GM23338 (cell line): ENCODE measurements around the gene BFSP2. TPM values are rescaled to one million over a fixed set of nuclear protein-coding genes. Genes with fewer than 3 reads are reported as not detected.

Experiments
- ATAC-seq: fragments of 200-7000 bp; cut with Tn5 transposase; 3 replicates; pipeline ENCODE4 v1.9.1; 2020
- DNase-seq: peaks from one replicate; pipeline ENCODE4 v3.0.0-alpha.2; 2015; ENCODE audit warnings: low spot score
- H2AFZ ChIP-seq: fragments of 200-600 bp; sonication (generic); 2 replicates; pipeline ENCODE4 v1.8.0; 2016; ENCODE audit warnings: antibody characterized with exemption, mild to moderate bottlenecking, moderate library complexity
- H3F3A ChIP-seq: fragments of 200-600 bp; sonication (generic); replicated peaks from 2 replicates; pipeline ENCODE4 v1.8.0; 2017; ENCODE audit warnings: antibody characterized with exemption, mixed run types, low read depth
- H3K27ac ChIP-seq: fragments of 200-600 bp; sonication (generic); 2 replicates; pipeline ENCODE4 v1.6.1; 2016; ENCODE audit warnings: low read depth
- H3K27me3 ChIP-seq: fragments of 200-600 bp; sonication (generic); 2 replicates; pipeline ENCODE4 v1.8.0; 2016; ENCODE audit warnings: mild to moderate bottlenecking, mixed run types, moderate library complexity; ENCODE audit not compliant: insufficient read depth
- H3K36me3 ChIP-seq: fragments of 200-600 bp; sonication (generic); 2 replicates; pipeline ENCODE4 v1.8.0; 2016; ENCODE audit warnings: mild to moderate bottlenecking; ENCODE audit not compliant: insufficient read depth
- H3K4me1 ChIP-seq: fragments of 200-600 bp; sonication (generic); 2 replicates; pipeline ENCODE4 v1.8.0; 2016; ENCODE audit warnings: mild to moderate bottlenecking, moderate library complexity; ENCODE audit not compliant: insufficient read depth
- H3K4me2 ChIP-seq: fragments of 200-600 bp; sonication (generic); 2 replicates; pipeline ENCODE4 v1.7.1; 2017; ENCODE audit warnings: mixed run types
- H3K4me3 ChIP-seq: fragments of 200-600 bp; sonication (generic); 2 replicates; pipeline ENCODE4 v1.6.1; 2016; ENCODE audit warnings: mixed run types
- H3K79me2 ChIP-seq: fragments of 200-600 bp; sonication (generic); replicated peaks from 2 replicates; pipeline ENCODE4 v1.8.0; 2017; ENCODE audit warnings: mild to moderate bottlenecking; ENCODE audit not compliant: insufficient read depth
- H3K9me2 ChIP-seq: fragments of 200-600 bp; sonication (generic); 2 replicates; pipeline ENCODE4 v1.8.0; 2017; ENCODE audit not compliant: insufficient read depth
- H4K20me1 ChIP-seq: fragments of 200-600 bp; sonication (generic); replicated peaks from 2 replicates; pipeline ENCODE4 v1.8.0; 2017; ENCODE audit warnings: mild to moderate bottlenecking; ENCODE audit not compliant: insufficient read depth
- H3K27ac Mint-ChIP-seq: 2 replicates; pipeline ENCODE4 v1.8.0; 2020; ENCODE audit warnings: inconsistent platforms, mild to moderate bottlenecking, moderate library complexity, mixed read lengths
- H3K27me3 Mint-ChIP-seq: 3 replicates; pipeline ENCODE4 v1.8.0; 2022; ENCODE audit warnings: low read depth, mild to moderate bottlenecking, moderate library complexity, mixed read lengths, inconsistent platforms; ENCODE audit not compliant: insufficient read depth, poor library complexity
- H3K36me3 Mint-ChIP-seq: 3 replicates; pipeline ENCODE4 v1.8.0; 2021; ENCODE audit warnings: low read depth, mild to moderate bottlenecking, inconsistent platforms, moderate library complexity, mixed read lengths
- H3K4me1 Mint-ChIP-seq: 3 replicates; pipeline ENCODE4 v1.8.0; 2020; ENCODE audit warnings: mild to moderate bottlenecking, inconsistent platforms, mixed read lengths
- H3K4me3 Mint-ChIP-seq: 3 replicates; pipeline ENCODE4 v1.8.0; 2021; ENCODE audit warnings: moderate library complexity, mild to moderate bottlenecking, inconsistent platforms, mixed read lengths
- H3K9me3 Mint-ChIP-seq: 3 replicates; pipeline ENCODE4 v1.8.0; 2020; ENCODE audit warnings: moderate library complexity, mild to moderate bottlenecking, inconsistent platforms, mixed read lengths
- CREB1 ChIP-seq: fragments of 250-450 bp; sonication (Bioruptor Pico); IDR thresholded peaks from 2 replicates; pipeline ENCODE4 v1.5.0; 2020; ENCODE audit warnings: low read depth, mild to moderate bottlenecking, moderate library complexity
- CTCF ChIP-seq, 2 experiments: fragments of 200-600 bp in 1 of 2; sonication (generic) in 1 of 2; conservative IDR thresholded peaks; 2 replicates each; pipeline versions ENCODE4 v1.5.1 to v1.6.1; 2016 to 2017; ENCODE audit warnings: antibody characterized with exemption in 2 of 2, low read depth in 2 of 2, mild to moderate bottlenecking in 2 of 2, moderate library complexity in 1 of 2
- EZH2phosphoT487 ChIP-seq: fragments of 200-600 bp; sonication (generic); IDR thresholded peaks from one replicate; pipeline ENCODE4 v1.8.1; 2018; ENCODE audit warnings: antibody characterized with exemption; ENCODE audit not compliant: unreplicated experiment
- JUNB ChIP-seq: IDR thresholded peaks from one replicate; pipeline ENCODE4 v1.6.1; 2016; ENCODE audit warnings: antibody characterized with exemption; ENCODE audit not compliant: unreplicated experiment
- NANOG ChIP-seq: IDR thresholded peaks from 2 replicates; pipeline ENCODE4 v1.6.1; 2016; ENCODE audit warnings: antibody characterized with exemption, borderline replicate concordance
- POLR2AphosphoS5 ChIP-seq: IDR thresholded peaks from 2 replicates; pipeline ENCODE4 v1.6.1; 2016; ENCODE audit warnings: antibody characterized with exemption, low read depth
- REST ChIP-seq: IDR thresholded peaks from one replicate; pipeline ENCODE4 v1.6.1; 2018; ENCODE audit warnings: antibody characterized with exemption; ENCODE audit not compliant: unreplicated experiment
- STAT1 ChIP-seq: IDR thresholded peaks from one replicate; pipeline ENCODE4 v1.6.1; 2016; ENCODE audit warnings: antibody characterized with exemption; ENCODE audit not compliant: unreplicated experiment
- ZNF114 ChIP-seq: fragments of 250-450 bp; sonication (Bioruptor Pico); IDR thresholded peaks from 2 replicates; pipeline ENCODE4 v1.5.0; 2020; ENCODE audit warnings: mild to moderate bottlenecking, moderate library complexity
- polyA plus RNA-seq: library from polyadenylated mRNA; unstranded; fragments of >200 nt; fragmentation: Nextera tagmentation; extraction: Ambion mirVana; gene quantifications from 2 replicates; pipeline ENCODE4 v1.2.1, GENCODE V29; 2016
- total RNA-seq: library from RNA; depleted of rRNA; stranded (reverse); fragments of >200 nt; shearing (Covaris generic); gene quantifications from 2 replicates; pipeline ENCODE4 v1.2.3, GENCODE V29; 2014
- TF ChIP-seq, protein P1 (sequence below): fragments of 250-450 bp; sonication (Bioruptor Pico); IDR thresholded peaks from 2 replicates; pipeline ENCODE4 v1.5.0; 2020; ENCODE audit warnings: mild to moderate bottlenecking, moderate library complexity

BFSP2 gene
- total and polyA plus RNA-seq, 2 experiments from 2014 or later, result not detected

- H3K9me3 Mint-ChIP-seq, result no peaks in the 10 kb centered on the region
- Histone ChIP-seq H3K79me2 (no peaks in the 10 kb centered on the region), H2AFZ (no peak overlapping the region), H3K27ac (no peak overlapping the region), H3K4me1 (peaks cover 14% of the 10 kb centered on the region), H3K27me3 (no peaks in the 10 kb centered on the region), H3F3A (no peaks in the 10 kb centered on the region), H4K20me1 (no peaks in the 10 kb centered on the region), H3K9me2 (no peaks in the 10 kb centered on the region), H3K4me2 (no peak overlapping the region), H3K4me3 (no peak overlapping the region), H3K36me3 (no peaks in the 10 kb centered on the region)
- H3K4me1 Mint-ChIP-seq, result peaks cover 23% of the 10 kb centered on the region
- TF ChIP-seq JUNB, result no peak
- no peak for TF ChIP-seq POLR2AphosphoS5
- TF ChIP-seq CREB1 (CRISPR knock-in tag), result no peak
- no peak for TF ChIP-seq REST
- no peak for TF ChIP-seq NANOG
- no peak for TF ChIP-seq STAT1
- TF ChIP-seq CTCF (conservative IDR thresholded peaks at IDR 0.05; ENCODE audit: low read depth in 2 of 2), result no peak
- H3K4me3 Mint-ChIP-seq, result no peak overlapping the region
- DNase-seq (no peak), ATAC-seq (no peak)
- no peak overlapping the region; the same call in 1 of the 2 replicates for H3K27ac Mint-ChIP-seq
- H3K27me3 Mint-ChIP-seq, result peaks cover 2% of the 10 kb centered on the region
- peaks cover 5% of the 10 kb centered on the region; the same call in 1 of the 3 replicates for H3K36me3 Mint-ChIP-seq
Observed at GRCh38 chr3:133379926-133380325, 19.9 kb upstream of the BFSP2 start.

DNA sequence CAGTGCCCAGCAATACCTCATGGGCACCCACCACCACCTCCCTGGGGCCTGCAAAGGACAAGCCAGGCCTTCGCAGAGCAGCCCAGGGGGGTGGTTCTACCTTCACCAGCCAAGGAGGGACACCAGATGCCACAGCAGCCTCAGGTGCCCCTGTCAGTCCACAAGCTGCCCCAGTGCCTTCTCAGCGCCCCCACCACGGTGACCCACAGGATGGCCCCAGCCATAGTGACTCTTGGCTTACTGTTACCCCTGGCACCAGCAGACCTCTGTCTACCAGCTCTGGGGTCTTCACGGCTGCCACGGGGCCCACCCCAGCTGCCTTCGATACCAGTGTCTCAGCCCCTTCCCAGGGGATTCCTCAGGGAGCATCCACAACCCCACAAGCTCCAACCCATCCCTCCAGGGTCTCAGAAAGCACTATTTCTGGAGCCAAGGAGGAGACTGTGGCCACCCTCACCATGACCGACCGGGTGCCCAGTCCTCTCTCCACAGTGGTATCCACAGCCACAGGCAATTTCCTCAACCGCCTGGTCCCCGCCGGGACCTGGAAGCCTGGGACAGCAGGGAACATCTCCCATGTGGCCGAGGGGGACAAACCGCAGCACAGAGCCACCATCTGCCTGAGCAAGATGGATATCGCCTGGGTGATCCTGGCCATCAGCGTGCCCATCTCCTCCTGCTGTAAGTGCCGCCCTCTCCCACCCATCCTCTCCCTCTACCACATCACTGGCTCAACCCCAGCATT, 19.2 kb upstream of the BFSP2 start:
- no peaks in the 10 kb centered on the region for H4K20me1 ChIP-seq
- H3F3A ChIP-seq, result no peaks in the 10 kb centered on the region
- no peaks in the 10 kb centered on the region for H3K9me2 ChIP-seq
- no peak overlapping the region for H3K4me3 ChIP-seq
- no peak overlapping the region for H2AFZ ChIP-seq
- H3K36me3 Mint-ChIP-seq, result peaks cover 5% of the 10 kb centered on the region; the same call in 1 of the 3 replicates
- ATAC-seq (no peak), DNase-seq (no peak)
- H3K27ac ChIP-seq, result no peak overlapping the region
- no peaks in the 10 kb centered on the region for H3K79me2 ChIP-seq
- no peak for TF ChIP-seq ZNF114 (CRISPR knock-in tag)
- no peak for TF ChIP-seq STAT1
- TF ChIP-seq, protein P1, sequence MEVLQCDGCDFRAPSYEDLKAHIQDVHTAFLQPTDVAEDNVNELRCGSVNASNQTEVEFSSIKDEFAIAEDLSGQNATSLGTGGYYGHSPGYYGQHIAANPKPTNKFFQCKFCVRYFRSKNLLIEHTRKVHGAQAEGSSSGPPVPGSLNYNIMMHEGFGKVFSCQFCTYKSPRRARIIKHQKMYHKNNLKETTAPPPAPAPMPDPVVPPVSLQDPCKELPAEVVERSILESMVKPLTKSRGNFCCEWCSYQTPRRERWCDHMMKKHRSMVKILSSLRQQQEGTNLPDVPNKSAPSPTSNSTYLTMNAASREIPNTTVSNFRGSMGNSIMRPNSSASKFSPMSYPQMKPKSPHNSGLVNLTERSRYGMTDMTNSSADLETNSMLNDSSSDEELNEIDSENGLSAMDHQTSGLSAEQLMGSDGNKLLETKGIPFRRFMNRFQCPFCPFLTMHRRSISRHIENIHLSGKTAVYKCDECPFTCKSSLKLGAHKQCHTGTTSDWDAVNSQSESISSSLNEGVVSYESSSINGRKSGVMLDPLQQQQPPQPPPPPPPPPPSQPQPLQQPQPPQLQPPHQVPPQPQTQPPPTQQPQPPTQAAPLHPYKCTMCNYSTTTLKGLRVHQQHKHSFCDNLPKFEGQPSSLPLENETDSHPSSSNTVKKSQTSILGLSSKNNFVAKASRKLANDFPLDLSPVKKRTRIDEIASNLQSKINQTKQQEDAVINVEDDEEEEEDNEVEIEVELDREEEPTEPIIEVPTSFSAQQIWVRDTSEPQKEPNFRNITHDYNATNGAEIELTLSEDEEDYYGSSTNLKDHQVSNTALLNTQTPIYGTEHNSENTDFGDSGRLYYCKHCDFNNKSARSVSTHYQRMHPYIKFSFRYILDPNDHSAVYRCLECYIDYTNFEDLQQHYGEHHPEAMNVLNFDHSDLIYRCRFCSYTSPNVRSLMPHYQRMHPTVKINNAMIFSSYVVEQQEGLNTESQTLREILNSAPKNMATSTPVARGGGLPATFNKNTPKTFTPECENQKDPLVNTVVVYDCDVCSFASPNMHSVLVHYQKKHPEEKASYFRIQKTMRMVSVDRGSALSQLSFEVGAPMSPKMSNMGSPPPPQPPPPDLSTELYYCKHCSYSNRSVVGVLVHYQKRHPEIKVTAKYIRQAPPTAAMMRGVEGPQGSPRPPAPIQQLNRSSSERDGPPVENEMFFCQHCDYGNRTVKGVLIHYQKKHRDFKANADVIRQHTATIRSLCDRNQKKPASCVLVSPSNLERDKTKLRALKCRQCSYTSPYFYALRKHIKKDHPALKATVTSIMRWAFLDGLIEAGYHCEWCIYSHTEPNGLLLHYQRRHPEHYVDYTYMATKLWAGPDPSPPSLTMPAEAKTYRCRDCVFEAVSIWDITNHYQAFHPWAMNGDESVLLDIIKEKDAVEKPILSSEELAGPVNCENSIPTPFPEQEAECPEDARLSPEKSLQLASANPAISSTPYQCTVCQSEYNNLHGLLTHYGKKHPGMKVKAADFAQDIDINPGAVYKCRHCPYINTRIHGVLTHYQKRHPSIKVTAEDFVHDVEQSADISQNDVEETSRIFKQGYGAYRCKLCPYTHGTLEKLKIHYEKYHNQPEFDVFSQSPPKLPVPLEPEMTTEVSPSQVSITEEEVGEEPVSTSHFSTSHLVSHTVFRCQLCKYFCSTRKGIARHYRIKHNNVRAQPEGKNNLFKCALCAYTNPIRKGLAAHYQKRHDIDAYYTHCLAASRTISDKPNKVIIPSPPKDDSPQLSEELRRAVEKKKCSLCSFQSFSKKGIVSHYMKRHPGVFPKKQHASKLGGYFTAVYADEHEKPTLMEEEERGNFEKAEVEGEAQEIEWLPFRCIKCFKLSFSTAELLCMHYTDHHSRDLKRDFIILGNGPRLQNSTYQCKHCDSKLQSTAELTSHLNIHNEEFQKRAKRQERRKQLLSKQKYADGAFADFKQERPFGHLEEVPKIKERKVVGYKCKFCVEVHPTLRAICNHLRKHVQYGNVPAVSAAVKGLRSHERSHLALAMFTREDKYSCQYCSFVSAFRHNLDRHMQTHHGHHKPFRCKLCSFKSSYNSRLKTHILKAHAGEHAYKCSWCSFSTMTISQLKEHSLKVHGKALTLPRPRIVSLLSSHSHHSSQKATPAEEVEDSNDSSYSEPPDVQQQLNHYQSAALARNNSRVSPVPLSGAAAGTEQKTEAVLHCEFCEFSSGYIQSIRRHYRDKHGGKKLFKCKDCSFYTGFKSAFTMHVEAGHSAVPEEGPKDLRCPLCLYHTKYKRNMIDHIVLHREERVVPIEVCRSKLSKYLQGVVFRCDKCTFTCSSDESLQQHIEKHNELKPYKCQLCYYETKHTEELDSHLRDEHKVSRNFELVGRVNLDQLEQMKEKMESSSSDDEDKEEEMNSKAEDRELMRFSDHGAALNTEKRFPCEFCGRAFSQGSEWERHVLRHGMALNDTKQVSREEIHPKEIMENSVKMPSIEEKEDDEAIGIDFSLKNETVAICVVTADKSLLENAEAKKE (CRISPR knock-in tag), result no peak
- no peak for TF ChIP-seq EZH2phosphoT487
- peaks cover 6% of the 10 kb centered on the region for H3K4me1 ChIP-seq
- peaks cover 2% of the 10 kb centered on the region for H3K27me3 Mint-ChIP-seq
- no peak overlapping the region for H3K4me3 Mint-ChIP-seq
- H3K9me3 Mint-ChIP-seq, result no peaks in the 10 kb centered on the region
- no peak overlapping the region for H3K4me2 ChIP-seq
- H3K27ac Mint-ChIP-seq, result no peak overlapping the region
- H3K36me3 ChIP-seq, result no peaks in the 10 kb centered on the region
- peaks cover 15% of the 10 kb centered on the region; the same call in 2 of the 3 replicates for H3K4me1 Mint-ChIP-seq
- no peaks in the 10 kb centered on the region for H3K27me3 ChIP-seq
